Measurements from ENCODE around the gene OR4N5.
"Not testable (repeated sequence)": the region's sequence is repeated elsewhere in the genome, so short reads cannot be mapped to it uniquely, and the experiment has no call there.

OR4N5 gene, protein sequence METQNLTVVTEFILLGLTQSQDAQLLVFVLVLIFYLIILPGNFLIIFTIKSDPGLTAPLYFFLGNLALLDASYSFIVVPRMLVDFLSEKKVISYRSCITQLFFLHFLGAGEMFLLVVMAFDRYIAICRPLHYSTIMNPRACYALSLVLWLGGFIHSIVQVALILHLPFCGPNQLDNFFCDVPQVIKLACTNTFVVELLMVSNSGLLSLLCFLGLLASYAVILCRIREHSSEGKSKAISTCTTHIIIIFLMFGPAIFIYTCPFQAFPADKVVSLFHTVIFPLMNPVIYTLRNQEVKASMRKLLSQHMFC

GRCh38 chr14:20138520-20138919, at the start of gene OR4N5:
Gene OR4N5, plus strand, starts transcription at chr14:20138820. Its CDS starts 4,916 bp downstream, at chr14:20143736.
- Mint-ChIP-seq H3K36me3 (ENCODE audit: insufficient read depth) (no peaks in the 10 kb centered on the region), H3K4me1 (no peaks in the 10 kb centered on the region), H3K9me3 (no peaks in the 10 kb centered on the region), H3K4me3 (no peak within 1 kb of the TSS), H3K27me3 (peaks cover 44% of the 10 kb centered on the region), H3K27ac (ENCODE audit: low read depth) (no peak within 1 kb of the TSS)
- DNase-seq (ENCODE audit: low spot score in 2 of 2) = no peak
- no peak for ATAC-seq (replicated peaks; ENCODE audit: extremely low read depth, poor library complexity, severe bottlenecking)

DNA sequence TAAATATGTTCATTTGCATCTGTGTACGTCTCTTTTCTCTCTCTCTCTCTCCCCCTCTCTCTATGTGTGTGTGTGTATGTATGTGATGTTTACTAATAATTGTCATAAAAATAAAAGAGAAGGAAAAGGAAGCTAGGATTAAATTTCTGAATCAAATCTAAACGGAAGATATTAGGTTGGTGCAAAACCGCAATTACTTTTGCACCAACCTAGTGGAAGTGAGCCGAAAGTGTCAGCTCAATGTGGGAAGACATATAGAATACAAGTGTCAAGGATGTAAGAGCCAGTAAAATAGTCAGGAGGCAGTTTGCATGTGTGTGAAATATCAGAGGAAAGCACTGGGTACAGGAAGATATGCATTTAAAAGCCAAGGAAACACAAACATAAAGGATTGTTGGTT, 46.6 kb upstream of the OR4N5 start:
- Mint-ChIP-seq H3K36me3 (ENCODE audit: insufficient read depth) (no peaks in the 10 kb centered on the region), H3K27ac (ENCODE audit: low read depth) (no peak overlapping the region), H3K4me1 (no peaks in the 10 kb centered on the region), H3K4me3 (no peak overlapping the region), H3K9me3 (no peaks in the 10 kb centered on the region), H3K27me3 (no peaks in the 10 kb centered on the region)
- DNase-seq (ENCODE audit: low spot score in 2 of 2) (no peak), ATAC-seq (replicated peaks; ENCODE audit: extremely low read depth, poor library complexity, severe bottlenecking) (no peak)

GRCh38 chr14:20093442-20093841, 45.2 kb upstream of the OR4N5 start:
- DNase-seq (ENCODE audit: low spot score in 2 of 2) = no peak
- H3K27me3 Mint-ChIP-seq = no peaks in the 10 kb centered on the region
- no peak overlapping the region for H3K4me3 Mint-ChIP-seq
- no peaks in the 10 kb centered on the region for H3K36me3 Mint-ChIP-seq (ENCODE audit: insufficient read depth)
- ATAC-seq (replicated peaks; ENCODE audit: extremely low read depth, poor library complexity, severe bottlenecking) = no peak
- H3K4me1 Mint-ChIP-seq = no peaks in the 10 kb centered on the region
- no peaks in the 10 kb centered on the region for H3K9me3 Mint-ChIP-seq
- H3K27ac Mint-ChIP-seq (ENCODE audit: low read depth) = no peak overlapping the region

- H3K4me3 Mint-ChIP-seq; ATAC-seq (replicated peaks; ENCODE audit: extremely low read depth, poor library complexity, severe bottlenecking); H3K27ac Mint-ChIP-seq (ENCODE audit: low read depth); H3K4me1 Mint-ChIP-seq; DNase-seq (ENCODE audit: low spot score in 2 of 2); H3K9me3 Mint-ChIP-seq; H3K36me3 Mint-ChIP-seq (ENCODE audit: insufficient read depth): not testable (repeated sequence)
- H3K27me3 Mint-ChIP-seq = peaks cover 32% of the 10 kb centered on the region
Measured at GRCh38 chr14:20098926-20099770, 39.5 kb upstream of the OR4N5 start.

DNA sequence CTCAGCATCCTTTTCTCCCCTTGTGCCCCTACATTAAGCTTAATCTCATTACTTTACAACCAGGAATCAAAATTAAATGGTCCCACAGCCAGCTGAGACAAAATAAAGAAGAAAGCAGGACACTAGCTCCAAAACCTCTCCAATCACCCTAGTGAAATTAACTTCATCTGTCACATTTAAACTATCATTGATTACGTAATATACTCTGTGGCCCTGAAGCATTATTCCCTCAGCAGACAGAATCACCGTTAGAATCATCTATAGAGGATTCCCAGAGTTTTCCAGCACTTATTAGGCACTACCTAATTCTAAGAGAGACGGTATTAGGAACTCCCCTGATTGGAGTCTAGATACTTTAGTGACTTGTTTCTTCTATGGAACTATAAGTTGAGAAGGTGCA, 28.2 kb upstream of the OR4N5 start, which contains the start of gene OR4K17:
TSS of gene OR4K17 (plus strand) at position 302 of the 400 bp plus-strand sequence. CDS start 6,761 bp downstream, outside the sequence.
- no peak for DNase-seq (ENCODE audit: low spot score in 2 of 2)
- Mint-ChIP-seq H3K4me3 (no peak within 1 kb of the TSS), H3K27me3 (peaks cover 9% of the 10 kb centered on the region), H3K4me1 (no peaks in the 10 kb centered on the region), H3K27ac (ENCODE audit: low read depth) (no peak within 1 kb of the TSS), H3K9me3 (no peaks in the 10 kb centered on the region), H3K36me3 (ENCODE audit: insufficient read depth) (no peaks in the 10 kb centered on the region)
- no peak for ATAC-seq (replicated peaks; ENCODE audit: extremely low read depth, poor library complexity, severe bottlenecking)

- DNase-seq (ENCODE audit: low spot score in 2 of 2) = no peak
- no peak overlapping the region for H3K27ac Mint-ChIP-seq (ENCODE audit: low read depth)
- H3K36me3 Mint-ChIP-seq (ENCODE audit: insufficient read depth) = no peaks in the 10 kb centered on the region
Measured at GRCh38 chr14:20112321-20112720, 26.3 kb upstream of the OR4N5 start.

GRCh38 chr14:20116748-20117147, 21.9 kb upstream of the OR4N5 start:
- ATAC-seq (replicated peaks; ENCODE audit: extremely low read depth, poor library complexity, severe bottlenecking) (no peak), DNase-seq (ENCODE audit: low spot score in 2 of 2) (no peak)
- Mint-ChIP-seq H3K4me1 (no peaks in the 10 kb centered on the region), H3K9me3 (peaks cover 15% of the 10 kb centered on the region), H3K36me3 (ENCODE audit: insufficient read depth) (no peaks in the 10 kb centered on the region), H3K27me3 (peaks cover 23% of the 10 kb centered on the region), H3K27ac (ENCODE audit: low read depth) (no peak overlapping the region), H3K4me3 (no peak overlapping the region)

More at GRCh38 chr14:20112321-20112720, 26.3 kb upstream of the OR4N5 start:
- Mint-ChIP-seq H3K4me1 (no peaks in the 10 kb centered on the region), H3K27me3 (peaks cover 9% of the 10 kb centered on the region), H3K4me3 (no peak overlapping the region), H3K9me3 (no peaks in the 10 kb centered on the region)
- no peak for ATAC-seq (replicated peaks; ENCODE audit: extremely low read depth, poor library complexity, severe bottlenecking)

DNA sequence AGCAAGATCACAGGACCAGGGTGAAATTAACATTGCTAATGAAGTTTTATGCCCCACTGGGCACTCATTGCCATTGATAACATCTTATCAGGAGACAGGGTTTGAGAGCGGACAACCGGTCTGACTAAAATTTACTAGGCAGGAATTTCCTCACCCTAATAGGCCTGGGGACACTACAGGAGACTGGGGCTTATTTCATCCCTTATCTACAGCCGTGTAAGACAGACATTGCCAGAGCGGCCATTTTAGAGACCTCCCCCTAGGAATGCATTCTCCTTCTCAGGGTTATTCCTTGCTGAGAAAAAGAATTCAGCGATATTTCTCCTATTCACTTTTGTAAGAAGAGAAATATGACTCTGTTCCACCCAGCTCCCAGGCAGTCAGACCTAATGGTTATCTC, 19.8 kb upstream of the OR4N5 start:
- no peak for DNase-seq (ENCODE audit: low spot score in 2 of 2)
- Mint-ChIP-seq H3K4me1 (no peaks in the 10 kb centered on the region), H3K27ac (ENCODE audit: low read depth) (no peak overlapping the region), H3K36me3 (ENCODE audit: insufficient read depth) (no peaks in the 10 kb centered on the region), H3K4me3 (no peak overlapping the region), H3K27me3 (peaks cover 30% of the 10 kb centered on the region), H3K9me3 (peaks cover 15% of the 10 kb centered on the region)
- no peak for ATAC-seq (replicated peaks; ENCODE audit: extremely low read depth, poor library complexity, severe bottlenecking)

- peaks cover 9% of the 10 kb centered on the region for H3K4me1 Mint-ChIP-seq
Measured at GRCh38 chr14:20143911-20144310, 5.3 kb downstream of the OR4N5 start.

GRCh38 chr14:20144820-20145219, 6.2 kb downstream of the OR4N5 start:
- Mint-ChIP-seq H3K9me3 (no peaks in the 10 kb centered on the region), H3K36me3 (ENCODE audit: insufficient read depth) (no peaks in the 10 kb centered on the region), H3K27me3 (peaks cover 46% of the 10 kb centered on the region), H3K4me1 (peaks cover 9% of the 10 kb centered on the region), H3K4me3 (no peak overlapping the region), H3K27ac (ENCODE audit: low read depth) (no peak overlapping the region)
- DNase-seq (ENCODE audit: low spot score in 2 of 2) = no peak
- ATAC-seq (replicated peaks; ENCODE audit: extremely low read depth, poor library complexity, severe bottlenecking) = no peak

More at GRCh38 chr14:20143911-20144310, 5.3 kb downstream of the OR4N5 start:
- peaks cover 37% of the 10 kb centered on the region for H3K27me3 Mint-ChIP-seq
- H3K9me3 Mint-ChIP-seq = no peaks in the 10 kb centered on the region
- H3K36me3 Mint-ChIP-seq (ENCODE audit: insufficient read depth) = no peaks in the 10 kb centered on the region
- no peak overlapping the region for H3K27ac Mint-ChIP-seq (ENCODE audit: low read depth)
- H3K4me3 Mint-ChIP-seq = no peak overlapping the region
- ATAC-seq (replicated peaks; ENCODE audit: extremely low read depth, poor library complexity, severe bottlenecking) = no peak
- DNase-seq (ENCODE audit: low spot score in 2 of 2) = no peak

DNA sequence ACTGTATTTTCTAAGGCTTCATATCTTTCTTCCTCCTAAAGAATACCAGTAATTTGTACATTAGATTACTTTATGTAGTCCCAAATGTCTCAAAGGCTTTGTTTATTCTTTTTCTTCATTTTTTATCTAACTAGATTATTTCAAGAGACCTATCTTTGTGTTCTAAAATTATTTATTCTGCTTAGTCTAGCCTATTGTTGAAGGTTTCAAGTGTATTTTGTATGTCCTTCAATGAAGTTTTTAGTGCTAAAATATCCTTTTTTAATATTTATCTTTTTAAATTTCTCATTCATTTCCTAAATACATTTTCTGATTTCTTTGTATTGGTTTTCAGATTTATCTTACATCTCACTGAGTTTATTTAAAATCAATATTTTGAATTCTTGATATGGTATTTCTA, 25.8 kb downstream of the OR4N5 start:
- Mint-ChIP-seq H3K27me3 (peaks cover 47% of the 10 kb centered on the region), H3K27ac (ENCODE audit: low read depth) (no peak overlapping the region), H3K4me1 (no peaks in the 10 kb centered on the region), H3K9me3 (peaks cover 25% of the 10 kb centered on the region), H3K36me3 (ENCODE audit: insufficient read depth) (no peaks in the 10 kb centered on the region), H3K4me3 (no peak overlapping the region)
- DNase-seq (ENCODE audit: low spot score in 2 of 2) (no peak), ATAC-seq (replicated peaks; ENCODE audit: extremely low read depth, poor library complexity, severe bottlenecking) (no peak)

- H3K36me3 Mint-ChIP-seq (ENCODE audit: insufficient read depth) = no peaks in the 10 kb centered on the region
- no peak overlapping the region for H3K4me3 Mint-ChIP-seq
- peaks cover 25% of the 10 kb centered on the region for H3K9me3 Mint-ChIP-seq
- H3K4me1 Mint-ChIP-seq = no peaks in the 10 kb centered on the region
- ATAC-seq (replicated peaks; ENCODE audit: extremely low read depth, poor library complexity, severe bottlenecking) = no peak
- H3K27me3 Mint-ChIP-seq = peaks cover 61% of the 10 kb centered on the region
- H3K27ac Mint-ChIP-seq (ENCODE audit: low read depth) = no peak overlapping the region
- DNase-seq (ENCODE audit: low spot score in 2 of 2) = no peak
Measured at GRCh38 chr14:20167091-20167490, 28.5 kb downstream of the OR4N5 start.

- peaks cover 48% of the 10 kb centered on the region for H3K27me3 Mint-ChIP-seq
- not testable (repeated sequence) for H3K36me3 Mint-ChIP-seq (ENCODE audit: insufficient read depth); DNase-seq (ENCODE audit: low spot score in 2 of 2); H3K4me3 Mint-ChIP-seq; H3K27ac Mint-ChIP-seq (ENCODE audit: low read depth); H3K4me1 Mint-ChIP-seq; ATAC-seq (replicated peaks; ENCODE audit: extremely low read depth, poor library complexity, severe bottlenecking); H3K9me3 Mint-ChIP-seq
Measured at GRCh38 chr14:20169852-20170251, 31.2 kb downstream of the OR4N5 start.

Data from central memory CD8-positive, alpha-beta T cell (primary cell).